ENCODE measurements around the gene RPL11. TPM values are rescaled to one million over a fixed set of nuclear protein-coding genes. Genes with fewer than 3 reads are reported as not detected.

RPL11 gene
- total and polyA plus RNA-seq, 2 of the 8 experiments (the other 6 are each of a cell fraction or from before 2014, with no cell fraction given): 1,192 to 1,426 TPM

GRCh38 chr1:23718482-23718881 is 26.9 kb downstream of the RPL11 start (continued):
- TF ChIP-seq CHD7 (IDR thresholded peaks at IDR 0.05; ENCODE audit: insufficient replicate concordance, low read length): no peak
- peak; percentile 59; the same call in 1 of the 2 replicates for TF ChIP-seq SP1 (IDR thresholded peaks at IDR 0.05; ENCODE audit: low read depth, low read length)
- TF ChIP-seq YY1 (IDR thresholded peaks at IDR 0.05; ENCODE audit: low read depth, low read length): 0 out of 2 replicates have a peak, but pooled peaks have one; percentile 41
- TF ChIP-seq USF2 (IDR thresholded peaks at IDR 0.05; ENCODE audit: low read length): no peak
- TF ChIP-seq RAD21 (IDR thresholded peaks at IDR 0.05 in 1 of 2, conservative IDR thresholded peaks at IDR 0.05 in 1 of 2; ENCODE audit: low read depth in 2 of 2, low read length in 2 of 2): peak; percentile 46 to 61
- 0 out of 4 replicates have a peak, but pooled peaks have one; percentile 26 to 54 for TF ChIP-seq HDAC2 (IDR thresholded peaks at IDR 0.05; ENCODE audit: borderline replicate concordance in 1 of 2, low read depth in 2 of 2, low read length in 2 of 2)
- TF ChIP-seq SIRT6 (IDR thresholded peaks at IDR 0.05; ENCODE audit: low read length): no peak
- TF ChIP-seq TEAD4 (IDR thresholded peaks at IDR 0.05; ENCODE audit: low read depth, low read length): peak; percentile 97

Data from H1 (cell line).